Stimulated activated CD8-positive, alpha-beta memory T cell treated with anti-CD3 and anti-CD28 coated beads, Interleukin-7, amount 100 ng/mL, for 24 hours (primary cell): ENCODE measurements around the gene GSG1.

Source experiments
- DNase-seq: peaks from one replicate; pipeline ENCODE4 v3.0.0-alpha.2; 2020; ENCODE audit warnings: low read depth

Gene GSG1

GRCh38 chr12:13119826-13120225 lies 16.4 kb upstream of the GSG1 start:
- no peak for DNase-seq

- no peak for DNase-seq
These were observed 13.6 kb upstream of the GSG1 start for GRCh38 chr12:13117029-13117428.

GRCh38 chr12:13116259-13116658 lies 12.8 kb upstream of the GSG1 start:
- DNase-seq, result no peak

- no peak for DNase-seq
These were observed 11.0 kb upstream of the GSG1 start for GRCh38 chr12:13114251-13115052.

- DNase-seq, result no peak
These were observed 9.5 kb upstream of the GSG1 start for GRCh38 chr12:13112968-13113367.

GRCh38 chr12:13106666-13107065 lies 3.2 kb upstream of the GSG1 start:
- no peak for DNase-seq

- no peak for DNase-seq
These were observed 2.3 kb upstream of the GSG1 start for GRCh38 chr12:13105781-13106180.

- DNase-seq, result no peak
These were observed 942 bp upstream of the GSG1 start for GRCh38 chr12:13104409-13104808.

- no peak for DNase-seq
These were observed 839 bp downstream of the GSG1 start for GRCh38 chr12:13102461-13103195.

GRCh38 chr12:13101821-13102375 lies 1.6 kb downstream of the GSG1 start:
- no peak for DNase-seq

- DNase-seq, result peak; percentile 71
These were observed 2.3 kb downstream of the GSG1 start for GRCh38 chr12:13100882-13101769.

GRCh38 chr12:13100605-13100881 lies 2.9 kb downstream of the GSG1 start:
- no peak for DNase-seq

- DNase-seq, result no peak
These were observed 3.4 kb downstream of the GSG1 start for GRCh38 chr12:13099844-13100604.

- no peak for DNase-seq
These were observed 4.2 kb downstream of the GSG1 start for GRCh38 chr12:13099066-13099843.

GRCh38 chr12:13097491-13098011 lies 5.9 kb downstream of the GSG1 start:
- no peak for DNase-seq

GRCh38 chr12:13095266-13095995 lies 8.0 kb downstream of the GSG1 start:
- no peak for DNase-seq

GRCh38 chr12:13094367-13094766 lies 9.1 kb downstream of the GSG1 start:
- DNase-seq, result no peak

- no peak for DNase-seq
These were observed 9.6 kb downstream of the GSG1 start for GRCh38 chr12:13093848-13094220.

- no peak for DNase-seq
These were observed 10.1 kb downstream of the GSG1 start for GRCh38 chr12:13093191-13093847.
